Measurements from ENCODE around the gene SLX1A. TPM values are rescaled to one million over a fixed set of nuclear protein-coding genes. Genes with fewer than 3 reads are reported as not detected.

SLX1A gene
- total RNA-seq, 1 experiment from 2014 or later = 19.1 TPM

DNA sequence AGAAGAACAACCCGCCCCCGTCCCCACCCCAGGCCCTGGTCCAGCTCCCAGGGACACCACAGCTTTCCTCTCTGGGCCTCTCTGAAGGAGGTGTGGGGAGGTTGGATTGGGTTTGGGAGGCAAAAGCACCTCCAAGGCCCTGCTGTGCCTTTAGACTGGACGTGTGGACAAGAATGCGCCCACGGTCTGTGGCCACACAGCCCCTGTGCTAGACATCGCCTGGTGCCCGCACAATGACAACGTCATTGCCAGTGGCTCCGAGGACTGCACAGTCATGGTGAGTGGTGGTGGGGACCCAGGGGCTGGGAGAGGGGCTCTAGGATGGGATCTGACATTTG is 7.3 kb upstream of the SLX1A start:
- Histone ChIP-seq H3K4me3 (ENCODE audit: low read depth, low read length) (no peak overlapping the region), H3K9me3 (no peaks in the 10 kb centered on the region), H3K36me3 (ENCODE audit: control insufficient read depth, insufficient read depth, low read length) (no peaks in the 10 kb centered on the region), H3K27me3 (replicated peaks; ENCODE audit: control insufficient read depth, insufficient read depth, low read length) (no peaks in the 10 kb centered on the region), H3K4me1 (no peaks in the 10 kb centered on the region)
- Mint-ChIP-seq H3K9me3 (ENCODE audit: unreplicated experiment) (no peaks in the 10 kb centered on the region), H3K4me1 (ENCODE audit: low read depth, unreplicated experiment) (no peaks in the 10 kb centered on the region), H3K27ac (ENCODE audit: unreplicated experiment) (no peak overlapping the region), H3K36me3 (ENCODE audit: insufficient read depth, unreplicated experiment) (no peaks in the 10 kb centered on the region), H3K4me3 (ENCODE audit: unreplicated experiment) (no peak overlapping the region), H3K27me3 (ENCODE audit: insufficient read depth, unreplicated experiment) (no peaks in the 10 kb centered on the region)
- TF ChIP-seq, protein P1, sequence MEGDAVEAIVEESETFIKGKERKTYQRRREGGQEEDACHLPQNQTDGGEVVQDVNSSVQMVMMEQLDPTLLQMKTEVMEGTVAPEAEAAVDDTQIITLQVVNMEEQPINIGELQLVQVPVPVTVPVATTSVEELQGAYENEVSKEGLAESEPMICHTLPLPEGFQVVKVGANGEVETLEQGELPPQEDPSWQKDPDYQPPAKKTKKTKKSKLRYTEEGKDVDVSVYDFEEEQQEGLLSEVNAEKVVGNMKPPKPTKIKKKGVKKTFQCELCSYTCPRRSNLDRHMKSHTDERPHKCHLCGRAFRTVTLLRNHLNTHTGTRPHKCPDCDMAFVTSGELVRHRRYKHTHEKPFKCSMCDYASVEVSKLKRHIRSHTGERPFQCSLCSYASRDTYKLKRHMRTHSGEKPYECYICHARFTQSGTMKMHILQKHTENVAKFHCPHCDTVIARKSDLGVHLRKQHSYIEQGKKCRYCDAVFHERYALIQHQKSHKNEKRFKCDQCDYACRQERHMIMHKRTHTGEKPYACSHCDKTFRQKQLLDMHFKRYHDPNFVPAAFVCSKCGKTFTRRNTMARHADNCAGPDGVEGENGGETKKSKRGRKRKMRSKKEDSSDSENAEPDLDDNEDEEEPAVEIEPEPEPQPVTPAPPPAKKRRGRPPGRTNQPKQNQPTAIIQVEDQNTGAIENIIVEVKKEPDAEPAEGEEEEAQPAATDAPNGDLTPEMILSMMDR (IDR thresholded peaks at IDR 0.05; ENCODE audit: insufficient read depth in 1 of 2, low read depth in 1 of 2, low read length in 1 of 2, severe bottlenecking in 1 of 2, unreplicated experiment in 1 of 2) = no peak
- intact Hi-C loops (cut with micrococcal nuclease; ENCODE audit: unreplicated experiment) = no loop called here
- BruUV-seq (replicated peaks) = no TSS peak
- CTCF ChIA-PET = no interaction called here
- POLR2A ChIA-PET = no interaction called here
- no peak for DNase-seq

DNA sequence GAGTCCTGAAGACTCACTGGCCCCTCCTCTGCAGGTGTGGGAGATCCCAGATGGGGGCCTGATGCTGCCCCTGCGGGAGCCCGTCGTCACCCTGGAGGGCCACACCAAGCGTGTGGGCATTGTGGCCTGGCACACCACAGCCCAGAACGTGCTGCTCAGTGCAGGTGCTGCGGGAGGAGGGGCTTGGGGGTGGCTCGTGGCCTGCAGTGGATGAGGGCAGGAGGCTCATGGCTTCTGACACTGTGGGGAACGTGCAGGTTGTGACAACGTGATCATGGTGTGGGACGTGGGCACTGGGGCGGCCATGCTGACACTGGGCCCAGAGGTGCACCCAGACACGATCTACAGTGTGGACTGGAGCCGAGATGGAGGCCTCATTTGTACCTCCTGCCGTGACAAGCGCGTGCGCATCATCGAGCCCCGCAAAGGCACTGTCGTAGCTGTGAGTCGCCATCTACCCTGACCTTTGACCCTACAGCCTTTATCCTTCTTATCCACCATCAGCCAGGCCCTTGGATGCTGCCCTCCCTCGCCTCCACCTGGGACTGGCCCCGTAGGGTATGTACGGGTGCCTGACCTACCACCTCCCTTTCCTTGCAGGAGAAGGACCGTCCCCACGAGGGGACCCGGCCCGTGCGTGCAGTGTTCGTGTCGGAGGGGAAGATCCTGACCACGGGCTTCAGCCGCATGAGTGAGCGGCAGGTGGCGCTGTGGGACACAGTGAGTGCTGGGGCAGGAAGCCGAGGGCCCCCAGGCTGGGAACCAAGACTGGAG is 6.7 kb upstream of the SLX1A start:
- ChIA-PET POLR2A (no interaction called here), CTCF (no interaction called here)
- no peaks in the 10 kb centered on the region for H3K9me3 ChIP-seq
- H3K4me3 Mint-ChIP-seq (ENCODE audit: unreplicated experiment) = no peak overlapping the region
- H3K27me3 Mint-ChIP-seq (ENCODE audit: insufficient read depth, unreplicated experiment) = no peaks in the 10 kb centered on the region
- TF ChIP-seq, protein P1 (IDR thresholded peaks at IDR 0.05; ENCODE audit: insufficient read depth in 1 of 2, low read depth in 1 of 2, low read length in 1 of 2, severe bottlenecking in 1 of 2, unreplicated experiment in 1 of 2) = peak; percentile 18 to 26
- no peaks in the 10 kb centered on the region for H3K4me1 Mint-ChIP-seq (ENCODE audit: low read depth, unreplicated experiment)
- no peaks in the 10 kb centered on the region for H3K27me3 ChIP-seq (replicated peaks; ENCODE audit: control insufficient read depth, insufficient read depth, low read length)
- H3K4me1 ChIP-seq = no peaks in the 10 kb centered on the region
- H3K27ac Mint-ChIP-seq (ENCODE audit: unreplicated experiment) = no peak overlapping the region
- BruUV-seq (replicated peaks) = no TSS peak
- no peaks in the 10 kb centered on the region for H3K36me3 ChIP-seq (ENCODE audit: control insufficient read depth, insufficient read depth, low read length)
- intact Hi-C loops (cut with micrococcal nuclease; ENCODE audit: unreplicated experiment) = no loop called here
- DNase-seq = peak in 1 of 2 experiments; percentile 37
- no peak overlapping the region for H3K4me3 ChIP-seq (ENCODE audit: low read depth, low read length)
- no peaks in the 10 kb centered on the region for H3K9me3 Mint-ChIP-seq (ENCODE audit: unreplicated experiment)
- H3K36me3 Mint-ChIP-seq (ENCODE audit: insufficient read depth, unreplicated experiment) = no peaks in the 10 kb centered on the region

DNA sequence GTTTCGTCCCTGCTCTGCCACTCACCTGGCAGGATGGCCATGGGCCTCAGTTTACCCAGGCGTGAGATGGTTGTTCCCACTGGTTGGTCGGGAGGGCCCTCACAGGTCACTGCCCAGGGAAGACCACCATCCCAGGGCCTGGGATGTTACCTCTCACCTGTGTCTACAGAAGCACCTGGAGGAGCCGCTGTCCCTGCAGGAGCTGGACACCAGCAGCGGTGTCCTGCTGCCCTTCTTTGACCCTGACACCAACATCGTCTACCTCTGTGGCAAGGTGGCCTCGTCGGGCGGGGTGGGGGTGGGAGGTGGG is 6.2 kb upstream of the SLX1A start:
- Histone ChIP-seq H3K27me3 (replicated peaks; ENCODE audit: control insufficient read depth, insufficient read depth, low read length) (no peaks in the 10 kb centered on the region), H3K9me3 (no peaks in the 10 kb centered on the region), H3K36me3 (ENCODE audit: control insufficient read depth, insufficient read depth, low read length) (no peaks in the 10 kb centered on the region), H3K4me1 (no peaks in the 10 kb centered on the region), H3K4me3 (ENCODE audit: low read depth, low read length) (no peak overlapping the region)
- DNase-seq = no peak
- Mint-ChIP-seq H3K4me3 (ENCODE audit: unreplicated experiment) (no peak overlapping the region), H3K27ac (ENCODE audit: unreplicated experiment) (no peak overlapping the region), H3K9me3 (ENCODE audit: unreplicated experiment) (no peaks in the 10 kb centered on the region), H3K36me3 (ENCODE audit: insufficient read depth, unreplicated experiment) (no peaks in the 10 kb centered on the region), H3K27me3 (ENCODE audit: insufficient read depth, unreplicated experiment) (no peaks in the 10 kb centered on the region), H3K4me1 (ENCODE audit: low read depth, unreplicated experiment) (no peaks in the 10 kb centered on the region)
- intact Hi-C loops (cut with micrococcal nuclease; ENCODE audit: unreplicated experiment) = no loop called here
- POLR2A ChIA-PET = no interaction called here
- CTCF ChIA-PET = no interaction called here
- no TSS peak for BruUV-seq (replicated peaks)
- TF ChIP-seq, protein P1 (IDR thresholded peaks at IDR 0.05; ENCODE audit: insufficient read depth in 1 of 2, low read depth in 1 of 2, low read length in 1 of 2, severe bottlenecking in 1 of 2, unreplicated experiment in 1 of 2) = no peak

Measured in Caco-2 (cell line).